ENCODE data around the gene FBXO34.
A peak's percentile ranks its signal among the peaks of the same experiment; 100 is the strongest.
"Not testable (repeated sequence)": the region's sequence is repeated elsewhere in the genome, so short reads cannot be mapped to it uniquely, and the experiment has no call there.

FBXO34 gene

GRCh38 chr14:55382483-55382882 lies 111.3 kb downstream of the FBXO34 start:
- DNase-seq (ENCODE audit: low spot score) = no peak
- FAIRE-seq = no peak

GRCh38 chr14:55383056-55383466 lies 111.8 kb downstream of the FBXO34 start:
- not testable (repeated sequence) for FAIRE-seq; DNase-seq (ENCODE audit: low spot score)

- FAIRE-seq (no peak), DNase-seq (ENCODE audit: low spot score) (no peak)
These were observed 112.4 kb downstream of the FBXO34 start for GRCh38 chr14:55383541-55384140.

GRCh38 chr14:55384536-55384935 lies 113.3 kb downstream of the FBXO34 start:
- DNase-seq (ENCODE audit: low spot score) = no peak
- no peak for FAIRE-seq

GRCh38 chr14:55386037-55386808 lies 115.0 kb downstream of the FBXO34 start:
- no peak for FAIRE-seq
- DNase-seq (ENCODE audit: low spot score) = no peak

GRCh38 chr14:55387121-55387520 lies 115.9 kb downstream of the FBXO34 start:
- DNase-seq (ENCODE audit: low spot score) (no peak), FAIRE-seq (no peak)

- DNase-seq (ENCODE audit: low spot score) (no peak), FAIRE-seq (no peak)
These were observed 116.9 kb downstream of the FBXO34 start for GRCh38 chr14:55388160-55388559.

GRCh38 chr14:55389330-55389729 lies 118.1 kb downstream of the FBXO34 start:
- FAIRE-seq (no peak), DNase-seq (ENCODE audit: low spot score) (no peak)

GRCh38 chr14:55398679-55399078 lies 127.5 kb downstream of the FBXO34 start:
- peak; percentile 79 for DNase-seq (ENCODE audit: low spot score)
- FAIRE-seq = peak; percentile 92

- DNase-seq (ENCODE audit: low spot score) (no peak), FAIRE-seq (no peak)
These were observed 128.0 kb downstream of the FBXO34 start for GRCh38 chr14:55399183-55399582.

GRCh38 chr14:55399852-55400251 lies 128.6 kb downstream of the FBXO34 start:
- no peak for FAIRE-seq
- DNase-seq (ENCODE audit: low spot score) = no peak

GRCh38 chr14:55401751-55402150 lies 130.5 kb downstream of the FBXO34 start:
- no peak for FAIRE-seq

More at GRCh38 chr14:55401751-55402150, 130.5 kb downstream of the FBXO34 start:
- no peak for DNase-seq (ENCODE audit: low spot score)
